IPS-15b (cell line): ENCODE results near the gene GMDS.

ENCODE experiments used
- H3K27me3 ChIP-seq: one replicate; pipeline ENCODE4 v1.6.1; 2013; ENCODE audit warnings: low read length; ENCODE audit not compliant: control insufficient read depth, insufficient read depth
- H3K36me3 ChIP-seq: one replicate; pipeline ENCODE4 v1.6.1; 2013; ENCODE audit warnings: low read length; ENCODE audit not compliant: control insufficient read depth, insufficient read depth
- H3K4me1 ChIP-seq: one replicate; pipeline ENCODE4 v1.6.1; 2013; ENCODE audit warnings: mild to moderate bottlenecking, low read length; ENCODE audit not compliant: control insufficient read depth, insufficient read depth
- H3K4me3 ChIP-seq: one replicate; pipeline ENCODE4 v1.5.1; 2013; ENCODE audit warnings: low read depth, low read length
- H3K9ac ChIP-seq: one replicate; pipeline ENCODE4 v1.6.1; 2013; ENCODE audit warnings: low read depth, mild to moderate bottlenecking, low read length
- H3K9me3 ChIP-seq: one replicate; pipeline ENCODE4 v1.6.1; 2013; ENCODE audit warnings: mild to moderate bottlenecking, low read length; ENCODE audit not compliant: control insufficient read depth, insufficient read depth

GMDS gene

GRCh38 chr6:2077826-2078225 is 167.6 kb downstream of the GMDS start:
- no peak overlapping the region for H3K9ac ChIP-seq
- no peaks in the 10 kb centered on the region for H3K4me1 ChIP-seq
- no peaks in the 10 kb centered on the region for H3K36me3 ChIP-seq
- H3K4me3 ChIP-seq, result no peak overlapping the region
- no peaks in the 10 kb centered on the region for H3K27me3 ChIP-seq
- no peaks in the 10 kb centered on the region for H3K9me3 ChIP-seq

- H3K9ac ChIP-seq, result no peak overlapping the region
- H3K4me1 ChIP-seq, result no peaks in the 10 kb centered on the region
- H3K36me3 ChIP-seq, result no peaks in the 10 kb centered on the region
- H3K27me3 ChIP-seq, result no peaks in the 10 kb centered on the region
- H3K9me3 ChIP-seq, result no peaks in the 10 kb centered on the region
- H3K4me3 ChIP-seq, result no peak overlapping the region
These were observed 171.9 kb downstream of the GMDS start for GRCh38 chr6:2073476-2073875.

GRCh38 chr6:2072453-2072852 is 173.0 kb downstream of the GMDS start:
- no peaks in the 10 kb centered on the region for H3K9me3 ChIP-seq
- H3K4me1 ChIP-seq, result no peaks in the 10 kb centered on the region
- no peaks in the 10 kb centered on the region for H3K36me3 ChIP-seq
- H3K27me3 ChIP-seq, result no peaks in the 10 kb centered on the region
- no peak overlapping the region for H3K4me3 ChIP-seq
- no peak overlapping the region for H3K9ac ChIP-seq

DNA sequence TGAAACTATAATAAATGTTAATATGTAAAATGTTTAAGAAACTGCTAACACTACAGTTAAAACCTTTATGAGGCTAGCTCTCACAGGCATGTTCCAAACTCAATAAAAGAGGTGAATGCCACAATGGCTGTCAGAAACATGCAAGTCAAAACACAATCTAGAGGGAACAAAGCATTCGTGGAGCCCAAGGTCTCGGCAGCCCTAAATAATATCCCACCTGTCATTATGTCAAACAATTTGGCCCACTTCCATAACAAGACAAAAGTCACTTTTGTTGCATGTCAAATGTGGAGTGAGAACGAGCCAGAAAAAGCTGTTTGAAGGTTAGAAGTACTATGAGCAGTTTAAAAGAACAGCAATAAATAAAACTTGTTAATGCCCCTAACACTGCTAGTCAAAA is 181.9 kb downstream of the GMDS start:
- Histone ChIP-seq H3K4me3 (no peak overlapping the region), H3K9ac (no peak overlapping the region), H3K27me3 (no peaks in the 10 kb centered on the region), H3K4me1 (no peaks in the 10 kb centered on the region), H3K36me3 (no peaks in the 10 kb centered on the region), H3K9me3 (no peaks in the 10 kb centered on the region)

- no peaks in the 10 kb centered on the region for H3K9me3 ChIP-seq
- no peaks in the 10 kb centered on the region for H3K36me3 ChIP-seq
- no peak overlapping the region for H3K4me3 ChIP-seq
- no peak overlapping the region for H3K9ac ChIP-seq
- H3K27me3 ChIP-seq, result no peaks in the 10 kb centered on the region
- no peaks in the 10 kb centered on the region for H3K4me1 ChIP-seq
These were observed 183.5 kb downstream of the GMDS start for GRCh38 chr6:2061880-2062279.

- Histone ChIP-seq H3K36me3 (no peaks in the 10 kb centered on the region), H3K27me3 (no peaks in the 10 kb centered on the region), H3K9me3 (no peaks in the 10 kb centered on the region)
These were observed 189.5 kb downstream of the GMDS start for GRCh38 chr6:2055911-2056310.

DNA sequence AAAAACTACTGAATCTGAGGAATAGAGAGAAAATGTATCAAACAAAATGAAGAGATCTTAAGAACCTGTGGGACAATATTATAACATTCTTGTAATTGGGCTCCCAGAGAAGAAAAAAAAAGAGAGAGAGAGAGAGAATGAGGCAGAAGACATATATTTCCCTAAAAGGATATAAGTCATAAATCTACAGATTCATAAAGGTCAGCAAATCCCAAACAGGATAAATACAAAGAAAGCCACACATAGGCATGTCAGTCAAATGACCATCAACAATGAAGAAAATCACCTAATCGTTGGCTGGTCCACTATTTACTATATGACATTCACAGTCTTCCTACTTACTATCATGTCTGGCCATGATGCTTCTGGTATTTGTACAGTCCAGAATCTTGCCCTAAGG is 190.3 kb downstream of the GMDS start:
- Histone ChIP-seq H3K4me3 (no peak overlapping the region), H3K9ac (no peak overlapping the region), H3K9me3 (no peaks in the 10 kb centered on the region), H3K4me1 (no peaks in the 10 kb centered on the region), H3K36me3 (no peaks in the 10 kb centered on the region), H3K27me3 (no peaks in the 10 kb centered on the region)

More at GRCh38 chr6:2055911-2056310, 189.5 kb downstream of the GMDS start:
- no peaks in the 10 kb centered on the region for H3K4me1 ChIP-seq
- no peak overlapping the region for H3K4me3 ChIP-seq
- no peak overlapping the region for H3K9ac ChIP-seq

DNA sequence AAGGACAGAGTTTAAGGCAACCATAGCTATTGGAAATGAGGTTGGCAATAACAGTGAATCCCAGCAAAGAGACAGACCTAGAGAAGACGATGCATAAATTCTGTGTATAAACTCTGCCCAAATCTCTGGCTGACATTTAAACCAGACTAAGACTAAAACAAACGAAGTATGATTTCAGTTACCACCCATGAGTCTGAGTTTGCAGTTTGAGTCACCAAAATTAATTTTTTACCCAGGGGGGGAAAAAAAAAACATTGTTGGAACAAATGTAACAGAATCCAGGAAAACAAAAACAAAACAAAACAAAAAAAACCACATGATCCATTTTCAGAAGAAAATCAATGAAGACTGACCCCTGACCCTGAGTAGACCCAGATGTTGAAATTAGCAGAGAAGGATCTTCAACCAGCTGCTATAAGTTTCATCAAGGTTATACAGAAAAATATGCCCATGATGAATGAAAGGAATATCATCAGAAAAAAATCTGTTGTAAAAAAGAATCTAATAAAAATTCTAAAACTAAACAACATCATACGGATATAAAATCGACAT is 190.8 kb downstream of the GMDS start:
- Histone ChIP-seq H3K9me3 (no peaks in the 10 kb centered on the region), H3K36me3 (no peaks in the 10 kb centered on the region), H3K4me3 (no peak overlapping the region), H3K27me3 (no peaks in the 10 kb centered on the region), H3K4me1 (no peaks in the 10 kb centered on the region), H3K9ac (no peak overlapping the region)

DNA sequence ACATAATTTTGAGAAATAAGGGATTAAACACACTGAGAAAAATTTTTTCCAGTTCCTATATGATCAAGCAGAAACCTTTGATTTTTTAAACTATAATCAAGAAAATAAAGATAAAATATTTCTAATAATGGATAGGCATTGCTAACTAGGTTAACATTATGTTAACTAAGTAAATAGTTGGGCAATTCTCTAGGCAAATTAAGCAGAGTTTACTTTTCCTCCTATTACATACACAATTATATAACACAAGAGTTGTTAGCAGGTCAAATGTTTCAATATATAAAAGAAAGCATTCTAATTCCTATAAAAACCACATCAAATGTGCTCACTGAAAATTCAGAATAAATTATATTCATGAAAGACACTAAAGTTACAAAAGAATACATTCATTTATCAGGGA is 191.7 kb downstream of the GMDS start:
- H3K9ac ChIP-seq, result no peak overlapping the region
- H3K4me1 ChIP-seq, result no peaks in the 10 kb centered on the region
- H3K27me3 ChIP-seq, result no peaks in the 10 kb centered on the region
- H3K4me3 ChIP-seq, result no peak overlapping the region
- H3K36me3 ChIP-seq, result no peaks in the 10 kb centered on the region
- no peaks in the 10 kb centered on the region for H3K9me3 ChIP-seq

GRCh38 chr6:2047855-2048254 is 197.6 kb downstream of the GMDS start:
- Histone ChIP-seq H3K36me3 (no peaks in the 10 kb centered on the region), H3K9ac (no peak overlapping the region), H3K4me3 (no peak overlapping the region), H3K4me1 (no peaks in the 10 kb centered on the region), H3K9me3 (no peaks in the 10 kb centered on the region), H3K27me3 (no peaks in the 10 kb centered on the region)

- no peaks in the 10 kb centered on the region for H3K9me3 ChIP-seq
- H3K36me3 ChIP-seq, result no peaks in the 10 kb centered on the region
- no peak overlapping the region for H3K9ac ChIP-seq
- H3K4me3 ChIP-seq, result no peak overlapping the region
- H3K4me1 ChIP-seq, result no peaks in the 10 kb centered on the region
- H3K27me3 ChIP-seq, result no peaks in the 10 kb centered on the region
These were observed 201.2 kb downstream of the GMDS start for GRCh38 chr6:2044192-2044591.

- no peak overlapping the region for H3K9ac ChIP-seq
- no peaks in the 10 kb centered on the region for H3K36me3 ChIP-seq
- H3K4me1 ChIP-seq, result no peaks in the 10 kb centered on the region
- H3K9me3 ChIP-seq, result no peaks in the 10 kb centered on the region
- H3K4me3 ChIP-seq, result no peak overlapping the region
- no peaks in the 10 kb centered on the region for H3K27me3 ChIP-seq
These were observed 202.3 kb downstream of the GMDS start for GRCh38 chr6:2042956-2043648.
